GM19468 (cell line): ENCODE measurements around the gene RPL7A.
"Not testable (repeated sequence)": the region's sequence is repeated elsewhere in the genome, so short reads cannot be mapped to it uniquely, and the experiment has no call there.

Experiments
- ATAC-seq: cut with Tn5 transposase; IDR thresholded peaks from one replicate; pipeline ENCODE4 v1.9.1; 2021; ENCODE audit warnings: mild to moderate bottlenecking, moderate library complexity, moderate number of reproducible peaks; ENCODE audit not compliant: unreplicated experiment; ENCODE audit errors: extremely low read depth

Gene RPL7A

GRCh38 chr9:133384736-133385321 is 36.8 kb downstream of the RPL7A start:
- ATAC-seq: no peak

GRCh38 chr9:133385452-133385851 is 37.4 kb downstream of the RPL7A start:
- ATAC-seq: no peak

GRCh38 chr9:133386338-133386737 is 38.3 kb downstream of the RPL7A start:
- ATAC-seq: no peak

- ATAC-seq: no peak
Observed at GRCh38 chr9:133387680-133388079, 39.7 kb downstream of the RPL7A start.

- ATAC-seq: no peak
Observed at GRCh38 chr9:133389025-133389557, 41.1 kb downstream of the RPL7A start.

DNA sequence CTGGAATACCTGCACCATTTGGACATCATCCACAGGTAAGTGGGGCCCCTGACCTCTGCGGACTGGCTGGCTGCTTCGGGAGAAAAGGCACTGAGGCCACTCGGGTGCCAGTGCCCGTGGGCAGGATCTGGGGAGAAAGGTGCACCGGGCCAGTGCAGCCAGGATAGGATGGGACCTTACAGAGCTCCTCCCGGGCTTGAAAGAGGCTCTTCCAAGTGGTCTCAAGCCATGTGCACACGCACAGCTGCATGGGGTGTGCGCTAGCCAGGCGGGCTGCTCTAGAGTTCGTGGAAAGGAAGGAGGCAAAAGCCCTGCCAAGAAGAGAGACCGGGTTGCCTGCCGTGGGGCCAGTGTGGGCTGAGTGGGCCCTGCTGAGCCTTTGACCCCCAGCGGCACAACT is 41.5 kb downstream of the RPL7A start:
- no peak for ATAC-seq

DNA sequence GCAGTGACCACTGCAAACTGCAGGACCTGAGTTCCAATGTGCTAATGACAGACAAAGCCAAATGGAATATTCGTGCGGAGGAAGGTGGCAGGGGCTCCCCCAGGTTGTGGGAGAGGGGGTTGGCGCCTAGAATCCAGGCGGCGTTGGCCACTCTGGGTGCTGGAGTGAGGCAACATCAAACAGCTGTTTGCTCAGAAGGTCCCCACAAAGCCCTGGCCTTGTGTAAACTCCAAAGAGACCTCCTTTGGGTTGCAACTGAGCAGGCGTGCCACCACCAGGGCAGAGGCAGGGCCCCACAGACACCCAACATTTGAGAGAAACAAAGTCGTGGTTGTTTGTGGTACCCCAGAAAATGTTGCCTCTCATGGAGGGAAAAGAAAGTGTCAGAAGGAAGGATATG is 42.7 kb downstream of the RPL7A start:
- no peak for ATAC-seq

- ATAC-seq: not testable (repeated sequence)
Observed at GRCh38 chr9:133391449-133391848, 43.4 kb downstream of the RPL7A start.

GRCh38 chr9:133392308-133392707 is 44.3 kb downstream of the RPL7A start:
- ATAC-seq: not testable (repeated sequence)

DNA sequence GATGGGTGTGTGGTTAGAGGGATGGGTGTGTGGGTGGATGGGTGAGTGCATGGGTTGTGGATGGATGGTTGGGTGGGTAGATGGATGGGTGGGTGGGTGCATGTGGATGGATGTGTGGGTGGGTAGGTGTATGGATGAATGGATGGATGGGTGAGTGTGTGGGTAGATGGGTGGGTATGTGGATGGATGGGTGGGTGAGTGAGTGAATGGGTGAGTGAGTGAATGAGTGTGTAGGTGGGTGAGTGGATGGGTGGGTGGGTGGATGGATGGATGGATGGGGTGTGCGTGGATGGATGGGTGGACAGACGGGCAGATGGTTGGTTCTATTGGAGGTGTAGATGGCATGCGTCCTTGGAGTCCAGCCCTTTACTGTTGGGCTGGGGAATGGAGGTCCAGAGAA is 45.4 kb downstream of the RPL7A start:
- no peak for ATAC-seq

- ATAC-seq: no peak
Observed at GRCh38 chr9:133394687-133395271, 46.8 kb downstream of the RPL7A start.

DNA sequence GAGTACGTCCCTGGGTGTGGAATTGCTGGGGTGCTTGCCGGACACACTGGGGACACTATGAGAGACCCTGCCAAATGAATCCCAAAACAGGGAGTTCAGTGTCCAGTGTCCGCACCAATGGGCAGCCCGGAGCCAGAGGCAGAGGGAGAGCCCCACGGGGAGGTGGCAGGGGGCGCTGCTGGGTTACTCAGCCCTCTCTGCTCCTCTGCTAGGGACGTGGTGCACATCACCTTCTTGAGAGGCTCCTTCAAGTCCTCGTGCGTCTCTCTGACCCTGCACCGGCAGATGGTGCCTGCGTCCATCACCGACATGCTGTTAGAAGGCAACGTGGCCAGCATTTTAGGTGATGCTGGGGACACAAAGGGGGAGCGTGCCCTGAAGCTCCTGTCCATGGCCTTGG is 48.9 kb downstream of the RPL7A start:
- ATAC-seq: no peak

- ATAC-seq: no peak
Observed at GRCh38 chr9:133397370-133397769, 49.4 kb downstream of the RPL7A start.

GRCh38 chr9:133397895-133398294 is 49.9 kb downstream of the RPL7A start:
- no peak for ATAC-seq

- no peak for ATAC-seq
Observed at GRCh38 chr9:133400292-133400691, 52.3 kb downstream of the RPL7A start.
